Measurements from ENCODE around the gene ANKRD13B. TPM values are rescaled to one million over a fixed set of nuclear protein-coding genes. Genes with fewer than 3 reads are reported as not detected.

Gene ANKRD13B
- total and polyA plus RNA-seq, 2 of the 13 experiments (the other 11 are each of a cell fraction or from before 2014, with no cell fraction given) = 1.7 to 1.8 TPM

DNA sequence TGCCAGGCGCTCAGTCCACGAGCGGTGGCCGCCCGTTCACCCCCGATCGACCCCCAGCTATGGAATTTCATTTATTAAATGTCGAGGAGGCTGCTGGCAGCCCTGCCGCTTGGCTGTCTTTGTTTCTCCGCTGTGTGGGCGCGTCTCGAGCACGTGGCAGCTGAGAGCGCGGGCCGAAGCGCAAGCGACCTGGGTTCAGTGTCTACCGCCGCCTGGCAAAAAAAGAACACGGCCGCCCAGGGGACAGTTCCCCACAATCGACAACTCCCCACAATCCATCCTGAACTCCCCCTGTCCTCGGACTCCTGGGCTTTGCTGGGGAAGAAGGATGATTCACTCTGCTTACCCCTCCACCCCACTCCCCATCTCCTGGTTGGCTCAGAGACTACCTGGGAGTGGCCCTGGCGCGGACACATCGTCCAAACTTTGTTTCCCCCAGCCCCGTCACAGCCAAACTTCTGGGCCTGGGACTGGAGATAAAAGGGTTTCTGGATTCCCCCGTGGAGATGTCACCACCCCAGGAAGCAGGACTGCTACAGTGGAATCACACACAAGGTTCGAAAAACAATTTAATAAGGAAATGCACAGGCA, 1.7 kb upstream of the ANKRD13B start (continued):
- TF ChIP-seq JDP2 (CRISPR knock-in tag; IDR thresholded peaks at IDR 0.05; ENCODE audit: borderline replicate concordance) (no peak), MTF1 (CRISPR knock-in tag; IDR thresholded peaks at IDR 0.05) (no peak), ZZZ3 (CRISPR knock-in tag; IDR thresholded peaks at IDR 0.05; ENCODE audit: borderline replicate concordance) (no peak), TIGD3 (CRISPR knock-in tag; IDR thresholded peaks at IDR 0.05; ENCODE audit: borderline replicate concordance) (no peak), ZNF883 (CRISPR knock-in tag; IDR thresholded peaks at IDR 0.05; ENCODE audit: not compliant biosample characterization) (no peak), HMGXB4 (CRISPR knock-in tag; IDR thresholded peaks at IDR 0.05; ENCODE audit: borderline replicate concordance in 1 of 2, low read depth in 1 of 2) (no peak; a peak in 1 of 4 replicates), SKI (IDR thresholded peaks at IDR 0.05; ENCODE audit: partially characterized antibody) (no peak), ZKSCAN5 (CRISPR knock-in tag; IDR thresholded peaks at IDR 0.05) (no peak), EHMT2 (IDR thresholded peaks at IDR 0.05; ENCODE audit: borderline replicate concordance, low read depth, low read length) (no peak), KDM5B (CRISPR knock-in tag; IDR thresholded peaks at IDR 0.05; ENCODE audit: borderline replicate concordance) (peak; percentile 27; the same call in 1 of the 2 replicates), ZFYVE20 (CRISPR knock-in tag; IDR thresholded peaks at IDR 0.05; ENCODE audit: borderline replicate concordance, low read depth) (no peak), HBP1 (CRISPR knock-in tag; IDR thresholded peaks at IDR 0.05; ENCODE audit: low read depth) (peak; percentile 22; the same call in 1 of the 2 replicates), ZNF256 (CRISPR knock-in tag; conservative IDR thresholded peaks at IDR 0.05) (no peak), KAT7 (CRISPR knock-in tag; IDR thresholded peaks at IDR 0.05; ENCODE audit: borderline replicate concordance) (no peak; the same call in 1 of the 2 replicates), IRX3 (CRISPR knock-in tag; IDR thresholded peaks at IDR 0.05; ENCODE audit: borderline replicate concordance, low read depth) (peak; percentile 71; the same call in 1 of the 2 replicates)
- TF ChIP-seq, protein P1, sequence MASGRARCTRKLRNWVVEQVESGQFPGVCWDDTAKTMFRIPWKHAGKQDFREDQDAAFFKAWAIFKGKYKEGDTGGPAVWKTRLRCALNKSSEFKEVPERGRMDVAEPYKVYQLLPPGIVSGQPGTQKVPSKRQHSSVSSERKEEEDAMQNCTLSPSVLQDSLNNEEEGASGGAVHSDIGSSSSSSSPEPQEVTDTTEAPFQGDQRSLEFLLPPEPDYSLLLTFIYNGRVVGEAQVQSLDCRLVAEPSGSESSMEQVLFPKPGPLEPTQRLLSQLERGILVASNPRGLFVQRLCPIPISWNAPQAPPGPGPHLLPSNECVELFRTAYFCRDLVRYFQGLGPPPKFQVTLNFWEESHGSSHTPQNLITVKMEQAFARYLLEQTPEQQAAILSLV (CRISPR knock-in tag; IDR thresholded peaks at IDR 0.05; ENCODE audit: borderline replicate concordance) = no peak
- TF ChIP-seq, protein P2, sequence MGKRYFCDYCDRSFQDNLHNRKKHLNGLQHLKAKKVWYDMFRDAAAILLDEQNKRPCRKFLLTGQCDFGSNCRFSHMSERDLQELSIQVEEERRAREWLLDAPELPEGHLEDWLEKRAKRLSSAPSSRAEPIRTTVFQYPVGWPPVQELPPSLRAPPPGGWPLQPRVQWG (CRISPR knock-in tag; IDR thresholded peaks at IDR 0.05; ENCODE audit: borderline replicate concordance, low read depth) = no peak
- TF ChIP-seq, protein P3, sequence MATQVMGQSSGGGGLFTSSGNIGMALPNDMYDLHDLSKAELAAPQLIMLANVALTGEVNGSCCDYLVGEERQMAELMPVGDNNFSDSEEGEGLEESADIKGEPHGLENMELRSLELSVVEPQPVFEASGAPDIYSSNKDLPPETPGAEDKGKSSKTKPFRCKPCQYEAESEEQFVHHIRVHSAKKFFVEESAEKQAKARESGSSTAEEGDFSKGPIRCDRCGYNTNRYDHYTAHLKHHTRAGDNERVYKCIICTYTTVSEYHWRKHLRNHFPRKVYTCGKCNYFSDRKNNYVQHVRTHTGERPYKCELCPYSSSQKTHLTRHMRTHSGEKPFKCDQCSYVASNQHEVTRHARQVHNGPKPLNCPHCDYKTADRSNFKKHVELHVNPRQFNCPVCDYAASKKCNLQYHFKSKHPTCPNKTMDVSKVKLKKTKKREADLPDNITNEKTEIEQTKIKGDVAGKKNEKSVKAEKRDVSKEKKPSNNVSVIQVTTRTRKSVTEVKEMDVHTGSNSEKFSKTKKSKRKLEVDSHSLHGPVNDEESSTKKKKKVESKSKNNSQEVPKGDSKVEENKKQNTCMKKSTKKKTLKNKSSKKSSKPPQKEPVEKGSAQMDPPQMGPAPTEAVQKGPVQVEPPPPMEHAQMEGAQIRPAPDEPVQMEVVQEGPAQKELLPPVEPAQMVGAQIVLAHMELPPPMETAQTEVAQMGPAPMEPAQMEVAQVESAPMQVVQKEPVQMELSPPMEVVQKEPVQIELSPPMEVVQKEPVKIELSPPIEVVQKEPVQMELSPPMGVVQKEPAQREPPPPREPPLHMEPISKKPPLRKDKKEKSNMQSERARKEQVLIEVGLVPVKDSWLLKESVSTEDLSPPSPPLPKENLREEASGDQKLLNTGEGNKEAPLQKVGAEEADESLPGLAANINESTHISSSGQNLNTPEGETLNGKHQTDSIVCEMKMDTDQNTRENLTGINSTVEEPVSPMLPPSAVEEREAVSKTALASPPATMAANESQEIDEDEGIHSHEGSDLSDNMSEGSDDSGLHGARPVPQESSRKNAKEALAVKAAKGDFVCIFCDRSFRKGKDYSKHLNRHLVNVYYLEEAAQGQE (IDR thresholded peaks at IDR 0.05; ENCODE audit: borderline replicate concordance in 1 of 2, low read depth in 1 of 2, low read length in 2 of 2) = peak in 1 of 2 experiments; percentile 12; a peak in 1 of 4 replicates

Measured in HepG2 (cell line).